H1 (cell line): ENCODE results near the gene ATP6AP1. TPM values are rescaled to one million over a fixed set of nuclear protein-coding genes. Genes with fewer than 3 reads are reported as not detected.

Experiments used
- CTCF ChIA-PET: fragments of 300-600 bp; sonication (Branson Sonifier 250); formaldehyde crosslinking; loops from one replicate; lab custom pipeline; 2021; ENCODE audit not compliant: partially characterized antibody; lab: Charles Lee
- POLR2A ChIA-PET: fragments of 300-600 bp; sonication (Branson Sonifier 250); formaldehyde crosslinking; loops from one replicate; lab custom pipeline; 2021; ENCODE audit warnings: inconsistent platforms; ENCODE audit not compliant: partially characterized antibody; lab: Charles Lee
- DNase-seq, 2 experiments: peaks; one replicate each; pipeline versions ENCODE4 v3.0.0 to v3.0.0-alpha.2; 2010 to 2022; ENCODE audit warnings: low spot score in 2 of 2, low read depth in 1 of 2, mixed read lengths in 1 of 2
- FAIRE-seq: peaks from 2 replicates; lab custom pipeline; 2011; peaks lifted over from hg19 to GRCh38; lab: Jason Lieb, UNC
- H2AFZ ChIP-seq: 2 replicates; pipeline ENCODE4 v1.8.1; 2012; ENCODE audit warnings: low read length, inconsistent platforms
- H2AK5ac ChIP-seq: 2 replicates; pipeline ENCODE4 v1.6.1; 2013; ENCODE audit warnings: low read depth, low read length
- H2BK120ac ChIP-seq: replicated peaks from 2 replicates; pipeline ENCODE3; 2013; ENCODE audit warnings: low read depth, low read length, inconsistent platforms
- H2BK12ac ChIP-seq: 2 replicates; pipeline ENCODE4 v1.6.1; 2013; ENCODE audit warnings: low read depth, low read length
- H2BK15ac ChIP-seq: 2 replicates; pipeline ENCODE4 v1.6.1; 2013; ENCODE audit warnings: low read length
- H2BK20ac ChIP-seq: 2 replicates; pipeline ENCODE4 v1.6.1; 2013; ENCODE audit warnings: low read length
- H2BK5ac ChIP-seq: 2 replicates; pipeline ENCODE4 v1.6.1; 2013; ENCODE audit warnings: low read depth, low read length
- H3K14ac ChIP-seq: 2 replicates; pipeline ENCODE4 v1.6.1; 2013; ENCODE audit warnings: inconsistent platforms; ENCODE audit not compliant: insufficient read length
- H3K18ac ChIP-seq: 2 replicates; pipeline ENCODE4 v1.6.1; 2013; ENCODE audit warnings: low read length; ENCODE audit errors: extremely low read depth
- H3K23ac ChIP-seq: 2 replicates; pipeline ENCODE4 v1.6.1; 2013; ENCODE audit warnings: inconsistent platforms; ENCODE audit not compliant: insufficient read length
- H3K23me2 ChIP-seq: 2 replicates; pipeline ENCODE4 v1.6.1; 2013; ENCODE audit warnings: low read depth, low read length
- H3K27ac ChIP-seq: 2 replicates; pipeline ENCODE4 v1.6.1; 2011; ENCODE audit warnings: low read depth, low read length, inconsistent platforms
- H3K27me3 ChIP-seq, 4 experiments: replicated peaks in 1 of 4; 1 replicate in 1 of 4; 2 replicates in 3 of 4; pipeline versions ENCODE4 v1.6.1 to v1.8.1; 2011 to 2013; ENCODE audit warnings: low read length in 3 of 4, mild to moderate bottlenecking in 3 of 4, inconsistent platforms in 2 of 4, mixed read lengths in 2 of 4, moderate library complexity in 1 of 4; ENCODE audit not compliant: control insufficient read depth in 3 of 4, insufficient read depth in 3 of 4; ENCODE audit errors: extremely low read depth in 1 of 4
- H3K36me3 ChIP-seq, 4 experiments: 2 replicates each; pipeline versions ENCODE4 v1.6.1 to v1.8.1; 2011 to 2013; ENCODE audit warnings: mild to moderate bottlenecking in 4 of 4, low read length in 3 of 4, moderate library complexity in 2 of 4, control low read depth in 1 of 4, inconsistent platforms in 1 of 4; ENCODE audit not compliant: insufficient read depth in 4 of 4, control insufficient read depth in 2 of 4
- H3K4ac ChIP-seq: replicated peaks from 2 replicates; pipeline ENCODE3; 2013; ENCODE audit warnings: low read length, low read depth, mixed read lengths, inconsistent platforms; ENCODE audit not compliant: insufficient read length
- H3K4me1 ChIP-seq, 4 experiments: replicated peaks in 1 of 4; 1 replicate in 1 of 4; 2 replicates in 3 of 4; pipeline versions ENCODE4 v1.6.1 to v1.8.1; 2011 to 2013; ENCODE audit warnings: low read length in 3 of 4, inconsistent platforms in 2 of 4, mixed read lengths in 1 of 4; ENCODE audit not compliant: insufficient read depth in 4 of 4, control insufficient read depth in 3 of 4
- H3K4me2 ChIP-seq, 2 experiments: 2 replicates each; pipeline versions ENCODE4 v1.6.1 to v1.8.1; 2011 to 2013; ENCODE audit warnings: low read depth in 2 of 2, low read length in 2 of 2, control low read depth in 1 of 2, inconsistent platforms in 1 of 2, mild to moderate bottlenecking in 1 of 2; ENCODE audit not compliant: insufficient read depth in 1 of 2
- H3K4me3 ChIP-seq, 4 experiments: fragments of 200-600, 300-600 bp in 1 of 4; sonication (generic), shearing (Covaris generic), sonication (Bioruptor Twin) in 1 of 4; 2 replicates each; pipeline versions ENCODE4 v1.5.1 to v1.8.1; 2011 to 2016; ENCODE audit warnings: low read length in 4 of 4, low read depth in 3 of 4, control low read depth in 2 of 4, inconsistent platforms in 2 of 4, mild to moderate bottlenecking in 2 of 4, mixed read lengths in 1 of 4, moderate library complexity in 1 of 4; ENCODE audit not compliant: insufficient read depth in 2 of 4; ENCODE audit errors: extremely low read depth in 1 of 4
- H3K56ac ChIP-seq: replicated peaks from 2 replicates; pipeline ENCODE3; 2013; ENCODE audit warnings: low read depth, mild to moderate bottlenecking, mixed read lengths, low read length, inconsistent platforms; ENCODE audit not compliant: insufficient read length
- H3K79me1 ChIP-seq: 2 replicates; pipeline ENCODE4 v1.6.1; 2013; ENCODE audit warnings: low read depth, low read length, control low read depth
- H3K79me2 ChIP-seq, 2 experiments: 2 replicates each; pipeline versions ENCODE4 v1.6.1 to v1.8.1; 2012 to 2013; ENCODE audit warnings: low read length in 2 of 2, mild to moderate bottlenecking in 2 of 2, inconsistent platforms in 1 of 2; ENCODE audit not compliant: insufficient read depth in 2 of 2, control insufficient read depth in 1 of 2
- H3K9ac ChIP-seq, 4 experiments: replicated peaks in 1 of 4; 1 replicate in 1 of 4; 2 replicates in 3 of 4; pipeline versions ENCODE4 v1.6.1 to v1.8.1; 2011 to 2013; ENCODE audit warnings: low read depth in 3 of 4, low read length in 3 of 4, control low read depth in 2 of 4, mild to moderate bottlenecking in 2 of 4, moderate library complexity in 2 of 4, inconsistent platforms in 1 of 4; ENCODE audit errors: extremely low read depth in 1 of 4
- H3K9me3 ChIP-seq, 2 experiments: 2 replicates each; pipeline versions ENCODE4 v1.6.1 to v1.8.1; 2012 to 2013; ENCODE audit warnings: mild to moderate bottlenecking in 2 of 2, moderate library complexity in 2 of 2, control low read depth in 1 of 2, inconsistent platforms in 1 of 2, low read depth in 1 of 2, low read length in 1 of 2, mixed read lengths in 1 of 2; ENCODE audit not compliant: insufficient read depth in 2 of 2
- H4K20me1 ChIP-seq, 2 experiments: replicated peaks in 1 of 2; 2 replicates each; pipeline versions ENCODE3 to v1.8.1; 2011 to 2013; ENCODE audit warnings: inconsistent platforms in 2 of 2, low read length in 2 of 2, mild to moderate bottlenecking in 1 of 2; ENCODE audit not compliant: insufficient read depth in 2 of 2, control insufficient read depth in 1 of 2
- H4K5ac ChIP-seq: 2 replicates; pipeline ENCODE4 v1.6.1; 2013; ENCODE audit warnings: low read length, low read depth, mixed read lengths, inconsistent platforms; ENCODE audit not compliant: insufficient read length
- H4K8ac ChIP-seq: 2 replicates; pipeline ENCODE4 v1.8.0; 2013; ENCODE audit warnings: mild to moderate bottlenecking, moderate library complexity, low read length, inconsistent platforms; ENCODE audit not compliant: insufficient read depth; ENCODE audit errors: extremely low read depth
- H4K91ac ChIP-seq: replicated peaks from 2 replicates; pipeline ENCODE3; 2013; ENCODE audit warnings: low read length, mixed read lengths, inconsistent platforms; ENCODE audit not compliant: insufficient read length
- CEBPB ChIP-seq: IDR thresholded peaks from 2 replicates; pipeline ENCODE4 v1.6.1; 2012; ENCODE audit warnings: low read depth, low read length
- CHD2 ChIP-seq: IDR thresholded peaks from 2 replicates; pipeline ENCODE4 v1.6.1; 2012; ENCODE audit warnings: low read length, improper control_type of control experiment
- EGR1 ChIP-seq: IDR thresholded peaks from 2 replicates; pipeline ENCODE4 v1.6.1; 2011; ENCODE audit warnings: low read depth, low read length, borderline replicate concordance
- EZH2 ChIP-seq: fragments of 200-600 bp; sonication (generic); IDR thresholded peaks from 2 replicates; pipeline ENCODE4 v1.7.1; 2012; ENCODE audit warnings: low read depth, mild to moderate bottlenecking, moderate library complexity, low read length, inconsistent platforms; ENCODE audit not compliant: severe bottlenecking
- FOSL1 ChIP-seq: IDR thresholded peaks from 2 replicates; pipeline ENCODE4 v1.6.1; 2011; ENCODE audit warnings: mild to moderate bottlenecking, low read depth, low read length, moderate library complexity; ENCODE audit not compliant: insufficient read depth
- JUN ChIP-seq: IDR thresholded peaks from 2 replicates; pipeline ENCODE4 v1.6.1; 2011; ENCODE audit warnings: low read depth, mild to moderate bottlenecking, improper control_type of control experiment, low read length
- KDM5A ChIP-seq: fragments of 200-600 bp; IDR thresholded peaks from 2 replicates; pipeline ENCODE4 v1.7.1; 2012; ENCODE audit warnings: mild to moderate bottlenecking, low read length, inconsistent platforms, mixed read lengths
- NRF1 ChIP-seq: IDR thresholded peaks from 2 replicates; pipeline ENCODE4 v1.6.1; 2011; ENCODE audit warnings: mild to moderate bottlenecking, low read depth, low read length, improper control_type of control experiment
- POU5F1 ChIP-seq: IDR thresholded peaks from 2 replicates; pipeline ENCODE4 v1.6.1; 2011; ENCODE audit warnings: low read depth, mild to moderate bottlenecking, low read length, moderate library complexity
- SAP30 ChIP-seq: fragments of 300-600 bp; sonication (generic); IDR thresholded peaks from 2 replicates; pipeline ENCODE4 v1.7.1; 2012; ENCODE audit warnings: low read length, moderate library complexity, mild to moderate bottlenecking, inconsistent platforms; ENCODE audit not compliant: insufficient read depth, insufficient replicate concordance
- SIRT6 ChIP-seq: IDR thresholded peaks from one replicate; pipeline ENCODE4 v1.7.1; 2012; ENCODE audit warnings: low read length, inconsistent platforms
- SRF ChIP-seq: IDR thresholded peaks from 2 replicates; pipeline ENCODE4 v1.6.1; 2011; ENCODE audit warnings: mild to moderate bottlenecking, low read depth, low read length, moderate library complexity
- TAF1 ChIP-seq: IDR thresholded peaks from 2 replicates; pipeline ENCODE4 v1.6.1; 2011; ENCODE audit warnings: mild to moderate bottlenecking, low read depth, low read length
- WGBS, 2 experiments: shearing (Covaris generic) in 1 of 2; methylation state at CpG; one replicate each; pipeline versions ENCODE4 v1.1.6 to v1.1.7; 2013 to 2015; ENCODE audit warnings: low lambda C conversion rate in 2 of 2, mixed read lengths in 2 of 2, inconsistent platforms in 1 of 2, low coverage in 1 of 2, missing lambda C conversion rate in 1 of 2; ENCODE audit not compliant: insufficient replicate concordance in 2 of 2, insufficient coverage in 1 of 2, insufficient read length in 1 of 2; ENCODE audit errors: extremely low coverage in 1 of 2, missing lambda C conversion rate in 1 of 2; 5-methylcytosine and 5-hydroxymethylcytosine counted together
- polyA plus RNA-seq, 7 experiments: library from polyadenylated mRNA; depleted of rRNA in 3 of 7; stranded (reverse) in 5 of 7; unstranded in 2 of 7; fragments of >200 nt in 5 of 7; fragments of 200-250 nt in 2 of 7; gene quantifications; 1 replicate in 5 of 7; 2 replicates in 1 of 7; 4 replicates in 1 of 7; pipeline versions ENCODE4 v1.2.1 to v1.2.3, GENCODE V29; 2011 to 2013; ENCODE audit warnings: missing spikeins in 2 of 7, mixed read lengths in 2 of 7
- total RNA-seq: library from RNA; stranded (reverse); fragmentation: NEBNext Ultra II Directional; extraction: Animal tissue kit (Norgen Biotek cat#: 25700); gene quantifications from 2 replicates; pipeline ENCODE4 v1.2.1, GENCODE V29; 2021
- TF ChIP-seq, protein P1 (sequence below): IDR thresholded peaks from 2 replicates; pipeline ENCODE4 v1.6.1; 2011; ENCODE audit warnings: low read length, improper control_type of control experiment

The ATP6AP1 gene
- total and polyA plus RNA-seq, 2 of the 8 experiments (the other 6 are each of a cell fraction or from before 2014, with no cell fraction given) = 44.6 to 80.8 TPM

GRCh38 chrX:154430479-154430878 is 2.0 kb downstream of the ATP6AP1 start:
- no peak overlapping the region for H4K5ac ChIP-seq
- no peak overlapping the region for H3K56ac ChIP-seq
- H4K20me1 ChIP-seq = peaks cover 0 to 4% of the 10 kb centered on the region in 2 experiments
- POLR2A ChIA-PET = interaction anchor here (0.9 to 2.0 kb wide), 3 partner anchors 16 to 33 kb away, joined by 3 to 7 read pairs (median 4); partner anchors contain the start of genes DNASE1L1 and RPL10
- H3K79me1 ChIP-seq = no peaks in the 10 kb centered on the region
- H4K91ac ChIP-seq = no peak overlapping the region
- H3K27me3 ChIP-seq = no peaks in the 10 kb centered on the region
- no peak overlapping the region for H3K14ac ChIP-seq
- no peak overlapping the region; a peak in 1 of 4 replicates for H3K4me2 ChIP-seq
- H3K4ac ChIP-seq = no peak overlapping the region
- H2BK20ac ChIP-seq = no peak overlapping the region
- H2BK120ac ChIP-seq = no peak overlapping the region
- peaks cover 4% of the 10 kb centered on the region; the same call in 1 of the 2 replicates for H3K23me2 ChIP-seq
- H3K27ac ChIP-seq = no peak overlapping the region
- no peak overlapping the region for H3K23ac ChIP-seq
- DNase-seq (no peak), FAIRE-seq (no peak)
- H3K4me3 ChIP-seq = no peak overlapping the region
- 80% methylated on average over 6 of the region's 6 CpGs; no CpG with 5 or more reads in 1 of the 2 experiments for WGBS, 2 experiments
- no peaks in the 10 kb centered on the region for H3K4me1 ChIP-seq
- H3K18ac ChIP-seq = no peak overlapping the region
- no peak overlapping the region for H2BK15ac ChIP-seq
- H2BK12ac ChIP-seq = no peak overlapping the region
- CTCF ChIA-PET = interaction anchor here (0.6 to 1.9 kb wide), 6 partner anchors 9 to 76 kb away, joined by 3 to 7 read pairs (median 4); no protein-coding TSS in a partner anchor
- H2AK5ac ChIP-seq = no peak overlapping the region
- peaks cover 3 to 9% of the 10 kb centered on the region in 2 experiments; a peak in 2 of 4 replicates for H3K79me2 ChIP-seq
- no peak overlapping the region for H2BK5ac ChIP-seq
- no peak overlapping the region for H3K9ac ChIP-seq
- no peaks in the 10 kb centered on the region for H3K9me3 ChIP-seq
- H3K36me3 ChIP-seq = peaks cover 0 to 11% (median 7%) of the 10 kb centered on the region in 4 experiments; a peak in 5 of 8 replicates
- H4K8ac ChIP-seq = no peak overlapping the region
- H2AFZ ChIP-seq = no peak overlapping the region
- TF ChIP-seq JUN (no peak), KDM5A (no peak), SRF (no peak), EZH2 (no peak), SAP30 (no peak), TAF1 (no peak), FOSL1 (no peak), CEBPB (no peak), EGR1 (no peak), NRF1 (no peak), CHD2 (no peak), SIRT6 (no peak), POU5F1 (no peak)
- TF ChIP-seq, protein P1, sequence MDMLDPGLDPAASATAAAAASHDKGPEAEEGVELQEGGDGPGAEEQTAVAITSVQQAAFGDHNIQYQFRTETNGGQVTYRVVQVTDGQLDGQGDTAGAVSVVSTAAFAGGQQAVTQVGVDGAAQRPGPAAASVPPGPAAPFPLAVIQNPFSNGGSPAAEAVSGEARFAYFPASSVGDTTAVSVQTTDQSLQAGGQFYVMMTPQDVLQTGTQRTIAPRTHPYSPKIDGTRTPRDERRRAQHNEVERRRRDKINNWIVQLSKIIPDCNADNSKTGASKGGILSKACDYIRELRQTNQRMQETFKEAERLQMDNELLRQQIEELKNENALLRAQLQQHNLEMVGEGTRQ = no peak
